SK-N-SH (cell line): Measurements from ENCODE around the gene ARHGAP5. TPM values are rescaled to one million over a fixed set of nuclear protein-coding genes. Genes with fewer than 3 reads are reported as not detected.

ENCODE experiments used
- CTCF ChIA-PET: fragments of 300-600, 350-600 bp; formaldehyde crosslinking; extraction: SDS; loops from one replicate; lab custom pipeline; 2021; lab: Yijun Ruan, JAX
- POLR2A ChIA-PET: fragments of 350-600 bp; sonication (Branson Sonifier 250); formaldehyde crosslinking; extraction: SDS; loops from one replicate; lab custom pipeline; 2020; ENCODE audit warnings: antibody characterized with exemption, inconsistent platforms; lab: Yijun Ruan, JAX
- DNase-seq: peaks from one replicate; pipeline ENCODE4 v3.0.0; 2012
- H2AFZ ChIP-seq: fragments of 200-600 bp; sonication (generic); 2 replicates; pipeline ENCODE4 v1.8.1; 2016; ENCODE audit warnings: antibody characterized with exemption, mild to moderate bottlenecking, low read depth
- H3F3A ChIP-seq: fragments of 200-600 bp; sonication (generic); replicated peaks from 2 replicates; pipeline ENCODE3; 2016; ENCODE audit warnings: antibody characterized with exemption, mild to moderate bottlenecking; ENCODE audit not compliant: insufficient read depth
- H3K27ac ChIP-seq, 2 experiments: fragments of 200-500 bp in 1 of 2; fragments of 200-600 bp in 1 of 2; sonication (Bioruptor generic) in 1 of 2; sonication (generic), shearing (Covaris generic) in 1 of 2; 2 replicates each; pipeline versions ENCODE4 v1.5.1 to v1.6.1; 2014 to 2016; ENCODE audit warnings: low read depth in 2 of 2, inconsistent platforms in 1 of 2, low read length in 1 of 2, mild to moderate bottlenecking in 1 of 2, mixed read lengths in 1 of 2
- H3K27me3 ChIP-seq: fragments of 200-600 bp; sonication (generic), shearing (Covaris generic); 2 replicates; pipeline ENCODE4 v1.6.1; 2016; ENCODE audit warnings: mixed run types; ENCODE audit not compliant: insufficient read depth
- H3K36me3 ChIP-seq, 2 experiments: fragments of 200-500 bp in 1 of 2; fragments of 200-600 bp in 1 of 2; sonication (Bioruptor generic) in 1 of 2; sonication (generic) in 1 of 2; replicated peaks in 1 of 2; 2 replicates each; pipeline versions ENCODE3 to v1.5.1; 2014 to 2016; ENCODE audit warnings: low read length in 1 of 2, mild to moderate bottlenecking in 1 of 2; ENCODE audit not compliant: insufficient read depth in 2 of 2, control insufficient read depth in 1 of 2
- H3K4me1 ChIP-seq, 2 experiments: fragments of 200-500 bp in 1 of 2; fragments of 200-600 bp in 1 of 2; sonication (Bioruptor generic) in 1 of 2; sonication (generic), shearing (Covaris generic) in 1 of 2; 2 replicates each; pipeline versions ENCODE4 v1.5.1 to v1.6.1; 2014 to 2016; ENCODE audit warnings: low read depth in 1 of 2, low read length in 1 of 2, mixed run types in 1 of 2; ENCODE audit not compliant: insufficient read depth in 2 of 2, control insufficient read depth in 1 of 2
- H3K4me2 ChIP-seq: fragments of 200-600 bp; sonication (generic), shearing (Covaris generic); 2 replicates; pipeline ENCODE4 v1.6.1; 2017; ENCODE audit warnings: mixed run types
- H3K4me3 ChIP-seq, 2 experiments: fragments of 200-500 bp in 1 of 2; fragments of 200-600 bp in 1 of 2; sonication (Bioruptor generic) in 1 of 2; sonication (generic), shearing (Covaris generic) in 1 of 2; 2 replicates each; pipeline versions ENCODE4 v1.5.1 to v1.8.1; 2014 to 2016; ENCODE audit warnings: low read depth in 2 of 2, inconsistent platforms in 1 of 2, low read length in 1 of 2, mild to moderate bottlenecking in 1 of 2, mixed read lengths in 1 of 2, moderate library complexity in 1 of 2
- H3K79me2 ChIP-seq: fragments of 200-600 bp; sonication (generic); 2 replicates; pipeline ENCODE4 v1.8.1; 2017; ENCODE audit warnings: mild to moderate bottlenecking; ENCODE audit not compliant: insufficient read depth
- H3K9ac ChIP-seq: fragments of 200-600 bp; sonication (generic); 2 replicates; pipeline ENCODE4 v1.6.1; 2017; ENCODE audit warnings: mixed run types
- H3K9me2 ChIP-seq: fragments of 200-600 bp; sonication (generic); 2 replicates; pipeline ENCODE4 v1.6.1; 2017; ENCODE audit warnings: mixed run types
- H3K9me3 ChIP-seq: fragments of 200-600 bp; sonication (generic); 2 replicates; pipeline ENCODE4 v1.6.1; 2017; ENCODE audit warnings: mixed run types, mild to moderate bottlenecking, moderate library complexity
- H4K20me1 ChIP-seq: fragments of 200-600 bp; sonication (generic); 2 replicates; pipeline ENCODE4 v1.6.1; 2017; ENCODE audit warnings: mild to moderate bottlenecking, mixed run types; ENCODE audit not compliant: insufficient read depth
- CHD2 ChIP-seq: fragments of 150-350 bp; IDR thresholded peaks from 2 replicates; pipeline ENCODE4 v1.6.1; 2018; ENCODE audit warnings: low read length; ENCODE audit not compliant: partially characterized antibody
- EZH2phosphoT487 ChIP-seq: fragments of 200-600 bp; sonication (generic); IDR thresholded peaks from 2 replicates; pipeline ENCODE4 v1.6.1; 2017; ENCODE audit warnings: low read depth, mixed run types, mild to moderate bottlenecking, antibody characterized with exemption, moderate library complexity, borderline replicate concordance
- FOSL2 ChIP-seq: IDR thresholded peaks from 2 replicates; pipeline ENCODE4 v1.4.0; 2012; ENCODE audit warnings: low read depth, mild to moderate bottlenecking, moderate library complexity, borderline replicate concordance
- FOXJ3 ChIP-seq: sonication (generic); formaldehyde crosslinking; IDR thresholded peaks from 2 replicates; pipeline ENCODE4 v1.5.1; 2020; ENCODE audit warnings: mild to moderate bottlenecking, missing genetic modification reagents
- FOXM1 ChIP-seq: IDR thresholded peaks from 2 replicates; pipeline ENCODE4 v1.4.0; 2012; ENCODE audit warnings: low read depth, mild to moderate bottlenecking
- JUND ChIP-seq: IDR thresholded peaks from 2 replicates; pipeline ENCODE4 v1.4.0; 2012
- MEF2A ChIP-seq: IDR thresholded peaks from 2 replicates; pipeline ENCODE4 v1.4.0; 2012; ENCODE audit warnings: low read depth, borderline replicate concordance
- NFIC ChIP-seq: IDR thresholded peaks from 2 replicates; pipeline ENCODE4 v1.4.0; 2012; ENCODE audit warnings: borderline replicate concordance
- RFX5 ChIP-seq: IDR thresholded peaks from 2 replicates; pipeline ENCODE4 v1.6.1; 2012; ENCODE audit warnings: mild to moderate bottlenecking, improper control_type of control experiment, low read length
- TCF12 ChIP-seq: IDR thresholded peaks from 2 replicates; pipeline ENCODE4 v1.4.0; 2012
- TEAD4 ChIP-seq: IDR thresholded peaks from 2 replicates; pipeline ENCODE4 v1.4.0; 2012; ENCODE audit warnings: mild to moderate bottlenecking, borderline replicate concordance; ENCODE audit not compliant: insufficient read depth
- WGBS: methylation state at CpG from one replicate; pipeline ENCODE4 v1.1.6; 2017; ENCODE audit warnings: low lambda C conversion rate; 5-methylcytosine and 5-hydroxymethylcytosine counted together
- polyA plus RNA-seq, 3 experiments: library from polyadenylated mRNA; depleted of rRNA; stranded (reverse); fragments of >200 nt; gene quantifications; 2 replicates each; pipeline ENCODE4 v1.2.3, GENCODE V29; 2012
- TF ChIP-seq, protein P1 (sequence below): IDR thresholded peaks from 2 replicates; pipeline ENCODE4 v1.6.1; 2012; ENCODE audit warnings: mild to moderate bottlenecking, low read depth, low read length, moderate library complexity
- TF ChIP-seq, protein P2 (sequence below): IDR thresholded peaks from 2 replicates; pipeline ENCODE4 v1.4.0; 2012; ENCODE audit warnings: low read depth, borderline replicate concordance
- TF ChIP-seq, protein P3 (sequence below): fragments of 200-600 bp; sonication (generic); IDR thresholded peaks from 2 replicates; pipeline ENCODE4 v1.6.1; 2017; ENCODE audit warnings: antibody characterized with exemption, mild to moderate bottlenecking, moderate library complexity
- TF ChIP-seq, protein P4 (sequence below): IDR thresholded peaks from 2 replicates; pipeline ENCODE4 v1.4.0; 2012; ENCODE audit warnings: low read depth, borderline replicate concordance
- TF ChIP-seq, protein P5 (sequence below): fragments of 150-350 bp; IDR thresholded peaks from 2 replicates; pipeline ENCODE4 v1.6.1; 2017; ENCODE audit warnings: antibody characterized with exemption, low read length, low read depth, borderline replicate concordance

The ARHGAP5 gene
- polyA plus RNA-seq, 1 of the 3 experiments (the other 2 are of a cell fraction), result 7.2 TPM

DNA sequence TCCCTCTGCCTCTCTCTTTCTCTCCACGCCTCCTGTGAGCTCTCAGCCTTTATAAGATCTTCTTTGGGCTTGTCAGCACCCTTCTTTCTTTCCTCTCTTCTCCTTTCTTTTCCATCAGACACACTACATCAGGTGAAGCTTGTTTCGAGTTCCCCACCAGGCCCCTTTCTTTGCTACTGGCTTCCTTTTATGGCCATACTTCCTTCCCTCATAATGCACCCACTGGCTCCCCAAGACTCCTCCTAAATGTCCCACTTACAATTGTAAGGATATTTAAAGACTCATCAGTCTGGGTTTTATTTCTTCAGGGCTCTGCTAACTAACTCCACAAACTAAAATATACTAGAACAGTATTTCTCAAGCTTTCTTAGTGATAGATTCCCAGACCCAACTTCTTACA is 129.4 kb downstream of the ARHGAP5 start:
- Histone ChIP-seq H3K4me3 (no peak overlapping the region), H3K9me3 (0 out of 2 replicates have a peak, but pooled peaks cover 3% of the 10 kb centered on the region), H3K36me3 (no peaks in the 10 kb centered on the region), H4K20me1 (no peaks in the 10 kb centered on the region), H3K9ac (no peak overlapping the region), H3F3A (peaks cover 11% of the 10 kb centered on the region), H3K79me2 (no peaks in the 10 kb centered on the region), H3K4me1 (peaks cover 0 to 6% of the 10 kb centered on the region in 2 experiments; a peak in 2 of 4 replicates), H2AFZ (no peak overlapping the region), H3K27me3 (no peaks in the 10 kb centered on the region), H3K9me2 (no peaks in the 10 kb centered on the region), H3K4me2 (no peak overlapping the region), H3K27ac (no peak overlapping the region)
- TF ChIP-seq FOSL2 (no peak), MEF2A (no peak), EZH2phosphoT487 (no peak), TEAD4 (no peak), TCF12 (no peak), RFX5 (no peak), NFIC (no peak), CHD2 (no peak), JUND (no peak), FOXJ3 (CRISPR knock-in tag) (no peak), FOXM1 (no peak)
- TF ChIP-seq, protein P1, sequence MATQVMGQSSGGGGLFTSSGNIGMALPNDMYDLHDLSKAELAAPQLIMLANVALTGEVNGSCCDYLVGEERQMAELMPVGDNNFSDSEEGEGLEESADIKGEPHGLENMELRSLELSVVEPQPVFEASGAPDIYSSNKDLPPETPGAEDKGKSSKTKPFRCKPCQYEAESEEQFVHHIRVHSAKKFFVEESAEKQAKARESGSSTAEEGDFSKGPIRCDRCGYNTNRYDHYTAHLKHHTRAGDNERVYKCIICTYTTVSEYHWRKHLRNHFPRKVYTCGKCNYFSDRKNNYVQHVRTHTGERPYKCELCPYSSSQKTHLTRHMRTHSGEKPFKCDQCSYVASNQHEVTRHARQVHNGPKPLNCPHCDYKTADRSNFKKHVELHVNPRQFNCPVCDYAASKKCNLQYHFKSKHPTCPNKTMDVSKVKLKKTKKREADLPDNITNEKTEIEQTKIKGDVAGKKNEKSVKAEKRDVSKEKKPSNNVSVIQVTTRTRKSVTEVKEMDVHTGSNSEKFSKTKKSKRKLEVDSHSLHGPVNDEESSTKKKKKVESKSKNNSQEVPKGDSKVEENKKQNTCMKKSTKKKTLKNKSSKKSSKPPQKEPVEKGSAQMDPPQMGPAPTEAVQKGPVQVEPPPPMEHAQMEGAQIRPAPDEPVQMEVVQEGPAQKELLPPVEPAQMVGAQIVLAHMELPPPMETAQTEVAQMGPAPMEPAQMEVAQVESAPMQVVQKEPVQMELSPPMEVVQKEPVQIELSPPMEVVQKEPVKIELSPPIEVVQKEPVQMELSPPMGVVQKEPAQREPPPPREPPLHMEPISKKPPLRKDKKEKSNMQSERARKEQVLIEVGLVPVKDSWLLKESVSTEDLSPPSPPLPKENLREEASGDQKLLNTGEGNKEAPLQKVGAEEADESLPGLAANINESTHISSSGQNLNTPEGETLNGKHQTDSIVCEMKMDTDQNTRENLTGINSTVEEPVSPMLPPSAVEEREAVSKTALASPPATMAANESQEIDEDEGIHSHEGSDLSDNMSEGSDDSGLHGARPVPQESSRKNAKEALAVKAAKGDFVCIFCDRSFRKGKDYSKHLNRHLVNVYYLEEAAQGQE, result no peak
- TF ChIP-seq, protein P2, sequence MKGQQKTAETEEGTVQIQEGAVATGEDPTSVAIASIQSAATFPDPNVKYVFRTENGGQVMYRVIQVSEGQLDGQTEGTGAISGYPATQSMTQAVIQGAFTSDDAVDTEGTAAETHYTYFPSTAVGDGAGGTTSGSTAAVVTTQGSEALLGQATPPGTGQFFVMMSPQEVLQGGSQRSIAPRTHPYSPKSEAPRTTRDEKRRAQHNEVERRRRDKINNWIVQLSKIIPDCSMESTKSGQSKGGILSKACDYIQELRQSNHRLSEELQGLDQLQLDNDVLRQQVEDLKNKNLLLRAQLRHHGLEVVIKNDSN, result no peak
- TF ChIP-seq, protein P3, sequence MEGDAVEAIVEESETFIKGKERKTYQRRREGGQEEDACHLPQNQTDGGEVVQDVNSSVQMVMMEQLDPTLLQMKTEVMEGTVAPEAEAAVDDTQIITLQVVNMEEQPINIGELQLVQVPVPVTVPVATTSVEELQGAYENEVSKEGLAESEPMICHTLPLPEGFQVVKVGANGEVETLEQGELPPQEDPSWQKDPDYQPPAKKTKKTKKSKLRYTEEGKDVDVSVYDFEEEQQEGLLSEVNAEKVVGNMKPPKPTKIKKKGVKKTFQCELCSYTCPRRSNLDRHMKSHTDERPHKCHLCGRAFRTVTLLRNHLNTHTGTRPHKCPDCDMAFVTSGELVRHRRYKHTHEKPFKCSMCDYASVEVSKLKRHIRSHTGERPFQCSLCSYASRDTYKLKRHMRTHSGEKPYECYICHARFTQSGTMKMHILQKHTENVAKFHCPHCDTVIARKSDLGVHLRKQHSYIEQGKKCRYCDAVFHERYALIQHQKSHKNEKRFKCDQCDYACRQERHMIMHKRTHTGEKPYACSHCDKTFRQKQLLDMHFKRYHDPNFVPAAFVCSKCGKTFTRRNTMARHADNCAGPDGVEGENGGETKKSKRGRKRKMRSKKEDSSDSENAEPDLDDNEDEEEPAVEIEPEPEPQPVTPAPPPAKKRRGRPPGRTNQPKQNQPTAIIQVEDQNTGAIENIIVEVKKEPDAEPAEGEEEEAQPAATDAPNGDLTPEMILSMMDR, result no peak
- TF ChIP-seq, protein P4, sequence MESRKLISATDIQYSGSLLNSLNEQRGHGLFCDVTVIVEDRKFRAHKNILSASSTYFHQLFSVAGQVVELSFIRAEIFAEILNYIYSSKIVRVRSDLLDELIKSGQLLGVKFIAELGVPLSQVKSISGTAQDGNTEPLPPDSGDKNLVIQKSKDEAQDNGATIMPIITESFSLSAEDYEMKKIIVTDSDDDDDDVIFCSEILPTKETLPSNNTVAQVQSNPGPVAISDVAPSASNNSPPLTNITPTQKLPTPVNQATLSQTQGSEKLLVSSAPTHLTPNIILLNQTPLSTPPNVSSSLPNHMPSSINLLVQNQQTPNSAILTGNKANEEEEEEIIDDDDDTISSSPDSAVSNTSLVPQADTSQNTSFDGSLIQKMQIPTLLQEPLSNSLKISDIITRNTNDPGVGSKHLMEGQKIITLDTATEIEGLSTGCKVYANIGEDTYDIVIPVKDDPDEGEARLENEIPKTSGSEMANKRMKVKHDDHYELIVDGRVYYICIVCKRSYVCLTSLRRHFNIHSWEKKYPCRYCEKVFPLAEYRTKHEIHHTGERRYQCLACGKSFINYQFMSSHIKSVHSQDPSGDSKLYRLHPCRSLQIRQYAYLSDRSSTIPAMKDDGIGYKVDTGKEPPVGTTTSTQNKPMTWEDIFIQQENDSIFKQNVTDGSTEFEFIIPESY, result no peak
- TF ChIP-seq, protein P5, sequence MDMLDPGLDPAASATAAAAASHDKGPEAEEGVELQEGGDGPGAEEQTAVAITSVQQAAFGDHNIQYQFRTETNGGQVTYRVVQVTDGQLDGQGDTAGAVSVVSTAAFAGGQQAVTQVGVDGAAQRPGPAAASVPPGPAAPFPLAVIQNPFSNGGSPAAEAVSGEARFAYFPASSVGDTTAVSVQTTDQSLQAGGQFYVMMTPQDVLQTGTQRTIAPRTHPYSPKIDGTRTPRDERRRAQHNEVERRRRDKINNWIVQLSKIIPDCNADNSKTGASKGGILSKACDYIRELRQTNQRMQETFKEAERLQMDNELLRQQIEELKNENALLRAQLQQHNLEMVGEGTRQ, result no peak
- CTCF ChIA-PET, result interaction anchor here (1.2 to 1.6 kb wide), 4 partner anchors 8 to 263 kb away, joined by 3 to 6 read pairs (median 4); no protein-coding TSS in a partner anchor
- no peak for DNase-seq
- POLR2A ChIA-PET, result no interaction called here
- 85% methylated on average over 2 of the region's 2 CpGs for WGBS
